HG03342 (cell line): Measurements from ENCODE around the gene RUNX3.

ENCODE experiments used
- ATAC-seq: cut with Tn5 transposase; IDR thresholded peaks from one replicate; pipeline ENCODE4 v1.9.1; 2021; ENCODE audit warnings: mild to moderate bottlenecking, moderate library complexity; ENCODE audit not compliant: unreplicated experiment

The RUNX3 gene

GRCh38 chr1:24963943-24964693 is 34.0 kb upstream of the RUNX3 start:
- ATAC-seq = no peak

- no peak for ATAC-seq
Measured at GRCh38 chr1:24963099-24963872, 33.2 kb upstream of the RUNX3 start.

GRCh38 chr1:24961961-24962861 is 32.1 kb upstream of the RUNX3 start:
- no peak for ATAC-seq

- no peak for ATAC-seq
Measured at GRCh38 chr1:24961334-24961733, 31.3 kb upstream of the RUNX3 start.

GRCh38 chr1:24960071-24960801 is 30.2 kb upstream of the RUNX3 start:
- ATAC-seq = no peak

GRCh38 chr1:24959623-24959975 is 29.5 kb upstream of the RUNX3 start:
- ATAC-seq = no peak

GRCh38 chr1:24958766-24959622 is 28.9 kb upstream of the RUNX3 start:
- ATAC-seq = no peak

- no peak for ATAC-seq
Measured at GRCh38 chr1:24957808-24958752, 28.0 kb upstream of the RUNX3 start.

GRCh38 chr1:24957016-24957807 is 27.1 kb upstream of the RUNX3 start:
- ATAC-seq = no peak

- no peak for ATAC-seq
Measured at GRCh38 chr1:24955779-24956365, 25.8 kb upstream of the RUNX3 start.

GRCh38 chr1:24955161-24955560 is 25.1 kb upstream of the RUNX3 start:
- ATAC-seq = no peak

GRCh38 chr1:24954631-24955030 is 24.6 kb upstream of the RUNX3 start:
- no peak for ATAC-seq

GRCh38 chr1:24954022-24954421 is 23.9 kb upstream of the RUNX3 start:
- no peak for ATAC-seq

GRCh38 chr1:24952413-24952841 is 22.4 kb upstream of the RUNX3 start:
- no peak for ATAC-seq

GRCh38 chr1:24951810-24952412 is 21.8 kb upstream of the RUNX3 start:
- ATAC-seq = no peak

GRCh38 chr1:24951337-24951736 is 21.3 kb upstream of the RUNX3 start:
- no peak for ATAC-seq

- no peak for ATAC-seq
Measured at GRCh38 chr1:24949331-24949881, 19.3 kb upstream of the RUNX3 start.
